ENCODE results near the gene SLC16A5. TPM values are rescaled to one million over a fixed set of nuclear protein-coding genes. Genes with fewer than 3 reads are reported as not detected.

Gene SLC16A5
- total RNA-seq, 2 experiments from 2014 or later, result 6.0 to 6.5 TPM

DNA sequence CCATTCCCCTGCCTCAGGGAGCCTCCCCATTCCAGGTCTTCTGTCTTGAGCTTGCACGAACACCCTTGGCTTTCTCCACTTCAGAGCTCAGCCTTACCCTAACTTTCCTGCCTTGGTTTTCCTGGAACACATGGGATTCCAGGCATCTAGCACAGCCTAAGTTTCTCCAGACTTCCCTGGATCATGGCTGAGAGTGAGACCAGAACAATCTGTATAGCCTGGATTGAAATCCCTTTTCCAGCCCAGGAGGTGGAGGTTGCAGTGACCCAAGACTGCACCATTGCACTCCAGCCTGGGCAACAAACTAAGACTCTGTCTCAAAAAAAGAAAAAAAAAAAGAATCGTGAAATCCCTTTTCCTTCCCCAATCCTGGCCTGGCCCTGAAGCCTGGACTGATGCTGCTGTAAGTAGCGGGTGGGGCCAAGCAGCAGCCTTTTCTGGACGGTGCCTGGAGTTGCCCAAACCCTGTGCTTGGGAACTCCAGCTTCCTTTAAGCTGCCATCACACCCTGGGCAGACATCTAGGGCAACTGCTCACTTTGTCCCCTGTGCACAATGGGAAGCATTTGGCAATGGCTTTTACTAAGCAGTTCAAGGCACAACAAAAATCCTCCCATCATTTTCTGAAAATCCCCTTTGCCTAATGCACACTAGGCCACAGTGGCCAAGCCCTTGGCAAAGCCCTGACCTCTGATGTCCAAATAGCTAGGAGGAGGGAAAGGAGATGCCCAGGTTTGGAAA lies 12.0 kb upstream of the SLC16A5 start:
- Mint-ChIP-seq H3K27me3 (no peaks in the 10 kb centered on the region), H3K4me1 (peaks cover 29% of the 10 kb centered on the region), H3K27ac (no peak overlapping the region), H3K9me3 (ENCODE audit: low read depth) (no peaks in the 10 kb centered on the region), H3K36me3 (ENCODE audit: low read depth) (no peaks in the 10 kb centered on the region), H3K4me3 (no peak overlapping the region)
- intact Hi-C loops (cut with DNase I, micrococcal nuclease), result no loop called here
- ChIA-PET CTCF (interaction anchor here (0.8 to 1.3 kb wide), 3 partner anchors 15 to 30 kb away, joined by 3 to 4 read pairs (median 3); no protein-coding TSS in a partner anchor), POLR2A (interaction anchor here (0.5 to 1.1 kb wide), 3 partner anchors 12 to 130 kb away, joined by 6 to 9 read pairs (median 6); partner anchors contain the start of gene NUP85)
- no peak for DNase-seq
- ATAC-seq, result no peak

DNA sequence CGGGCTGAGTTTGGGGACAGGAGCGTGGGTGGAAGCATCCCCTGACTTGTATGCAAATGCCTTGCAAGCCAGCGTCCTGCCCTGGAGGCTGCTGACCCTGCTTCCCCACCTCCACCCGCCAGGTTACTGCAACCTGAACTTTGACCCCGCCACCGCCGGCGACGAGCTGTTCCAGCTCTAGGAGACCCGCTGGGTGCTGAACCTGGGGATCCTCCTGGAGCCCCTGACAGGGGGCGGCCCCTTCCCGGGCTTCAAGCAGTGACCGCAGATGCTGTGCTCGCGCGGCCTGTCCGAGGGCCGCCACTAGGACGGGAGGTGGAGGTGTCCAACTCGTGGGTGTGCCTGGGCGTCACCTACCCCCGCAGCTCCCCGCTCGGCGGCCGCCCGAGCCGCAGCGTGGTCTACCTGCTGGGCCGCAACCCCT lies 10.7 kb upstream of the SLC16A5 start:
- CTCF ChIA-PET, result no interaction called here
- Mint-ChIP-seq H3K4me3 (peak overlapping the region; percentile 41), H3K27ac (no peak overlapping the region), H3K4me1 (peaks cover 29% of the 10 kb centered on the region), H3K36me3 (ENCODE audit: low read depth) (no peaks in the 10 kb centered on the region), H3K9me3 (ENCODE audit: low read depth) (no peaks in the 10 kb centered on the region), H3K27me3 (no peaks in the 10 kb centered on the region)
- ATAC-seq (no peak), DNase-seq (peak; percentile 18)
- POLR2A ChIA-PET, result interaction anchor here (0.6 kb wide), 1 partner anchor 195 kb away, joined by 3 read pairs; no protein-coding TSS in a partner anchor
- intact Hi-C loops (cut with DNase I, micrococcal nuclease), result no loop called here

DNA sequence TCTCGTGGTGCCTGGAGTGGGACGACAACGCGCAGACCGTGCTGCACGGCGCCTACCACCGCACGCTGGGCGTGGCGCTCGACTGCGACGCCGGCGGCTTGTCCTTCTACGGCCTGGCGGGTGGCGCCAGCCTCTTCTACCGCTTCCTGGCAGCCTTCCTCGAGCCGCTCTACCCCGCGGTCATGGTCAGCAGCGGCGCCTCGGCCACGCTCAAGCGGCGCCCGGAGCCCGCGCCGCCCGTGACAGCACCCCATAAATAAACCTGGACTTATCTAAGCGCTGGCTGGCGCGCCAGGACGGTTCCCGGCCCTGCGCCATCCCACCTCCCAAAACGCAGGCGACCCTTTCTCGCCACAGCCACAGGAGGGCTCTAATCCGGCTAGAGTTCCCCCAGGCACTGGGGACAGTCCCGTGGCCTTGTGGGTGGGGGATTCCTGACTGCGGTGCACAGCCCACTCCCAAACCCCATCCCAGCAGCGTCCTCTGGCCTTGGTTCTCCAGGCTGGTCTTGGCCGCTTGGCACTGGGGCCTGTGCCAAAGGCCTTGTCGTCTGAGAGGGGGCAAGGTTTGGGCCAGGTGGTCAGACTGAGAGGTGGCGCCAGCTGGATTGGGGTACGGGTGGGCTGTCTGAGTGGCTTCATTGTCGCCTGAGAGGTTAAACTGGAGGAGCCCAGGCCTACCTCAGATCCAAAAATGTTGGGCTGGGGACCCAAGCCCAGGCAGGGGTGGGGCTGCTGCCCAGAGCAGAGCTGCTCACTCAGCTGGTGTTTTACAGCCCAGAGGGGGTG lies 10.1 kb upstream of the SLC16A5 start:
- DNase-seq (peak; percentile 72), ATAC-seq (peak; percentile 79)
- peak overlapping the region; percentile 41 for H3K4me3 Mint-ChIP-seq
- no peaks in the 10 kb centered on the region for H3K36me3 Mint-ChIP-seq (ENCODE audit: low read depth)
- peaks cover 31% of the 10 kb centered on the region for H3K4me1 Mint-ChIP-seq
- ChIA-PET POLR2A (interaction anchor here (0.6 to 1.4 kb wide), 2 partner anchors 12 to 195 kb away, joined by 3 read pairs; no protein-coding TSS in a partner anchor), CTCF (interaction anchor here (0.8 kb wide), 1 partner anchor 36 kb away, joined by 5 read pairs; no protein-coding TSS in a partner anchor)
- H3K27me3 Mint-ChIP-seq, result no peaks in the 10 kb centered on the region
- H3K27ac Mint-ChIP-seq, result peak overlapping the region; percentile 31
- no peaks in the 10 kb centered on the region for H3K9me3 Mint-ChIP-seq (ENCODE audit: low read depth)
- intact Hi-C loops (cut with DNase I, micrococcal nuclease), result no loop called here

- Mint-ChIP-seq H3K4me1 (peaks cover 32% of the 10 kb centered on the region), H3K4me3 (peak overlapping the region; percentile 41), H3K27ac (no peak overlapping the region), H3K9me3 (ENCODE audit: low read depth) (no peaks in the 10 kb centered on the region), H3K27me3 (no peaks in the 10 kb centered on the region), H3K36me3 (ENCODE audit: low read depth) (no peaks in the 10 kb centered on the region)
- ATAC-seq (peak; percentile 28), DNase-seq (peak; percentile 35)
- intact Hi-C loops (cut with DNase I, micrococcal nuclease), result no loop called here
- ChIA-PET CTCF (interaction anchor here (0.6 to 0.9 kb wide), 4 partner anchors 19 to 39 kb away, joined by 3 to 5 read pairs (median 4); no protein-coding TSS in a partner anchor), POLR2A (interaction anchor here (1.4 kb wide), 1 partner anchor 13 kb away, joined by 3 read pairs; no protein-coding TSS in a partner anchor)
Observed at GRCh38 chr17:75078284-75079022, 9.3 kb upstream of the SLC16A5 start.

- H3K9me3 Mint-ChIP-seq (ENCODE audit: low read depth), result no peaks in the 10 kb centered on the region
- no peaks in the 10 kb centered on the region for H3K27me3 Mint-ChIP-seq
- ChIA-PET CTCF (interaction anchor here (0.6 to 0.9 kb wide), 3 partner anchors 19 to 38 kb away, joined by 3 to 4 read pairs (median 3); no protein-coding TSS in a partner anchor), POLR2A (interaction anchor here (1.4 kb wide), 1 partner anchor 13 kb away, joined by 3 read pairs; no protein-coding TSS in a partner anchor)
- no peak overlapping the region for H3K27ac Mint-ChIP-seq
- intact Hi-C loops (cut with DNase I, micrococcal nuclease), result no loop called here
- no peaks in the 10 kb centered on the region for H3K36me3 Mint-ChIP-seq (ENCODE audit: low read depth)
- ATAC-seq, result no peak
- H3K4me1 Mint-ChIP-seq, result peaks cover 37% of the 10 kb centered on the region
- no peak for DNase-seq
- no peak overlapping the region for H3K4me3 Mint-ChIP-seq
Observed at GRCh38 chr17:75079023-75079373, 8.8 kb upstream of the SLC16A5 start.

- intact Hi-C loops (cut with DNase I, micrococcal nuclease), result no loop called here
- Mint-ChIP-seq H3K4me3 (no peak overlapping the region), H3K9me3 (ENCODE audit: low read depth) (no peaks in the 10 kb centered on the region), H3K36me3 (ENCODE audit: low read depth) (no peaks in the 10 kb centered on the region), H3K4me1 (peaks cover 48% of the 10 kb centered on the region), H3K27ac (no peak overlapping the region), H3K27me3 (no peaks in the 10 kb centered on the region)
- DNase-seq (no peak), ATAC-seq (no peak)
- ChIA-PET POLR2A (interaction anchor here (0.5 kb wide), 1 partner anchor 10 kb away, joined by 3 read pairs; no protein-coding TSS in a partner anchor), CTCF (interaction anchor here (0.6 to 1.5 kb wide), 6 partner anchors 9 to 165 kb away, joined by 3 to 6 read pairs (median 4); no protein-coding TSS in a partner anchor)
Observed at GRCh38 chr17:75081611-75082540, 5.9 kb upstream of the SLC16A5 start.

DNA sequence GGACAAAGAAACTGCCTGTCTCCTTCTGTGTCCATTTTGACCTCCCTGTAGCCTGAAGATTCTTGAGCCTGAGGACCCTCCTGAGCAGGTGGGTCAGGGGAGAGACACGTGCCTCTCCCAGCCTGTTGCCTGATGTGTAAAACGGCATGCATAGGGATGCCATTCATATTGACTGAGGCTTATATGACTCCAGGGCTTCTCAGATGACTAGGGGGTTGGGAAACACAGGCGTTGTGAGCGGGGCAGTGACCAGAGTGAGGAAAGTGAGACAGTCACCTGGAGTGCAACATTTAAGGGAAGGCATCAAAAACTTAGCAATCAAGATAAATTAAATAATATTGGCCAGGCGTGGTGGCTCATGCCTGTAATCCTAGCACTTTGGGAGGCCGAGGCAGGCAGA lies 5.1 kb upstream of the SLC16A5 start:
- Mint-ChIP-seq H3K4me1 (peaks cover 49% of the 10 kb centered on the region), H3K4me3 (no peak overlapping the region), H3K9me3 (ENCODE audit: low read depth) (no peaks in the 10 kb centered on the region), H3K27me3 (no peaks in the 10 kb centered on the region), H3K27ac (no peak overlapping the region), H3K36me3 (ENCODE audit: low read depth) (no peaks in the 10 kb centered on the region)
- POLR2A ChIA-PET, result interaction anchor here (0.5 kb wide), 1 partner anchor 9 kb away, joined by 3 read pairs; no protein-coding TSS in a partner anchor
- DNase-seq (no peak), ATAC-seq (no peak)
- intact Hi-C loops (cut with DNase I, micrococcal nuclease), result no loop called here
- CTCF ChIA-PET, result interaction anchor here (0.9 kb wide), 1 partner anchor 121 kb away, joined by 3 read pairs; no protein-coding TSS in a partner anchor

DNA sequence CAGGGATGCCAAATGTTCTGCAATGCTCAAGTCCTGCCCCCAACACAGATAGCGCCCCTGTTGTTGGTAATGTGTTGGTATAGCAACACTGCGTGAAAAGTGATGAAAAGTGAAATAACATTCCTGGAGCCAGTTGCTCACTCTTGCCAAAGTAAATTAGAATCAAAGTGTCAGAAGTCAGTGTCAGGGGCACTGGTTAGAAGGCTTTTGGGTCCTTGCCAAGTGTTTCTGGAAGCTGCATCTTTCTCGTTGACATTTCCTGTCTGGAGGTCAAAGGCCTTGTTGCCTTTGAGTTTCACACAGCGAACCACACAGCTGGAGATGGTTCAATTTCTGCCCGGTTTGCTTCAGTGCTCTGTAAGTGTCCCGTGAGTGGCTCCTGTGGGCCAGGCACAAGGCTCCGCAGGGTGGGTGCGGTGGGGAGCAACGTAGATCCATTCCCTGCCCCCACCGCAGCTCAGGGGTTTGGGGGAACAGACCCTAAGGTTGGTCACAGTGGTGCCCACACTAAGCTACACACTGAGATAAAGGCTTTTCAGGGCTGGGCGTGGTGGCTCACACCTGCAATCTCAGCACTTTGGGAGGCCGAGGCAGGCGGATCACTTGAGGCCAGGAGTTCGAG lies 3.6 kb upstream of the SLC16A5 start:
- ChIA-PET CTCF (interaction anchor here (0.6 to 1.5 kb wide), 6 partner anchors 26 to 257 kb away, joined by 3 to 5 read pairs (median 4); no protein-coding TSS in a partner anchor), POLR2A (no interaction called here)
- no peak overlapping the region for H3K4me3 Mint-ChIP-seq
- H3K4me1 Mint-ChIP-seq, result peaks cover 47% of the 10 kb centered on the region
- H3K27me3 Mint-ChIP-seq, result no peaks in the 10 kb centered on the region
- intact Hi-C loops (cut with DNase I, micrococcal nuclease), result no loop called here
- no peaks in the 10 kb centered on the region for H3K9me3 Mint-ChIP-seq (ENCODE audit: low read depth)
- ATAC-seq (no peak), DNase-seq (peak; percentile 27)
- no peak overlapping the region for H3K27ac Mint-ChIP-seq
- H3K36me3 Mint-ChIP-seq (ENCODE audit: low read depth), result no peaks in the 10 kb centered on the region

- ATAC-seq, result no peak
- intact Hi-C loops (cut with DNase I, micrococcal nuclease), result loop anchor here in 1 of 2 experiments (2.0 kb wide), 1 partner anchor 52 kb away; no protein-coding TSS in a partner anchor
- CTCF ChIA-PET, result interaction anchor here (0.7 to 1.4 kb wide), 3 partner anchors 23 to 124 kb away, joined by 3 to 6 read pairs (median 3); no protein-coding TSS in a partner anchor
Observed at GRCh38 chr17:75086496-75087181, 1.1 kb upstream of the SLC16A5 start.

More at GRCh38 chr17:75086496-75087181, 1.1 kb upstream of the SLC16A5 start:
- peak overlapping the region; percentile 71 for H3K4me3 Mint-ChIP-seq
- no peaks in the 10 kb centered on the region for H3K27me3 Mint-ChIP-seq
- DNase-seq, result no peak
- no peaks in the 10 kb centered on the region for H3K9me3 Mint-ChIP-seq (ENCODE audit: low read depth)
- peaks cover 49% of the 10 kb centered on the region for H3K4me1 Mint-ChIP-seq
- POLR2A ChIA-PET, result no interaction called here
- peak overlapping the region; percentile 73 for H3K27ac Mint-ChIP-seq
- no peaks in the 10 kb centered on the region for H3K36me3 Mint-ChIP-seq (ENCODE audit: low read depth)
